GM12865 (cell line): Measurements from ENCODE around the gene DNAAF8.

Source experiments
- DNase-seq: peaks from one replicate; pipeline ENCODE4 v3.0.0; 2010; ENCODE audit warnings: low read depth
- H3K4me3 ChIP-seq: 2 replicates; pipeline ENCODE4 v1.5.1; 2011; ENCODE audit warnings: mild to moderate bottlenecking, low read depth, low read length, control low read depth
- CTCF ChIP-seq: IDR thresholded peaks from 2 replicates; pipeline ENCODE4 v1.5.1; 2011; ENCODE audit warnings: low read length, control low read depth, low read depth, inconsistent platforms; ENCODE audit not compliant: insufficient read depth; ENCODE audit errors: missing control alignments

The DNAAF8 gene

GRCh38 chr16:4747906-4748681 lies 13.8 kb downstream of the DNAAF8 start:
- DNase-seq = peak; percentile 22
- TF ChIP-seq CTCF = no peak
- H3K4me3 ChIP-seq = no peak overlapping the region

- no peak for DNase-seq
- no peak overlapping the region for H3K4me3 ChIP-seq
- TF ChIP-seq CTCF = no peak
Observed at GRCh38 chr16:4748682-4749411, 14.5 kb downstream of the DNAAF8 start.

GRCh38 chr16:4749700-4750257 lies 15.4 kb downstream of the DNAAF8 start:
- peak; percentile 30 for DNase-seq
- TF ChIP-seq CTCF = no peak
- no peak overlapping the region for H3K4me3 ChIP-seq

- H3K4me3 ChIP-seq = no peak overlapping the region
- no peak for TF ChIP-seq CTCF
- DNase-seq = no peak
Observed at GRCh38 chr16:4750896-4751295, 16.6 kb downstream of the DNAAF8 start.

GRCh38 chr16:4752351-4753100 lies 18.2 kb downstream of the DNAAF8 start:
- TF ChIP-seq CTCF = no peak
- DNase-seq = no peak
- H3K4me3 ChIP-seq = no peak overlapping the region

- DNase-seq = no peak
- H3K4me3 ChIP-seq = no peak overlapping the region
- no peak for TF ChIP-seq CTCF
Observed at GRCh38 chr16:4753227-4753626, 18.9 kb downstream of the DNAAF8 start.
